IPS DF 6.9 (cell line): Measurements from ENCODE around the gene SMPDL3B.

Experiments
- DNase-seq: peaks from one replicate; pipeline ENCODE4 v3.0.0-alpha.2; 2013; ENCODE audit warnings: low read depth, low spot score
- H3K27ac ChIP-seq: one replicate; pipeline ENCODE4 v1.5.1; 2013; ENCODE audit warnings: low read length, control low read depth
- H3K27me3 ChIP-seq: 2 replicates; pipeline ENCODE4 v1.6.1; 2013; ENCODE audit warnings: mild to moderate bottlenecking, low read length; ENCODE audit not compliant: control insufficient read depth, insufficient read depth
- H3K36me3 ChIP-seq: 2 replicates; pipeline ENCODE4 v1.6.1; 2013; ENCODE audit warnings: low read length; ENCODE audit not compliant: control insufficient read depth, insufficient read depth
- H3K4me1 ChIP-seq: 2 replicates; pipeline ENCODE4 v1.6.1; 2013; ENCODE audit warnings: low read length; ENCODE audit not compliant: control insufficient read depth, insufficient read depth
- H3K4me3 ChIP-seq: 2 replicates; pipeline ENCODE4 v1.5.1; 2013; ENCODE audit warnings: mild to moderate bottlenecking, low read length
- H3K9me3 ChIP-seq: 2 replicates; pipeline ENCODE4 v1.6.1; 2013; ENCODE audit warnings: low read length, inconsistent platforms; ENCODE audit not compliant: control insufficient read depth, insufficient read depth
- WGBS: extraction: QIAGEN DNeasy Blood & Tissue Kit; methylation state at CpG from one replicate; pipeline ENCODE4 v1.1.7; 2013; ENCODE audit warnings: mixed read lengths, missing lambda C conversion rate; ENCODE audit not compliant: insufficient read length, insufficient coverage; 5-methylcytosine and 5-hydroxymethylcytosine counted together

SMPDL3B gene, protein sequence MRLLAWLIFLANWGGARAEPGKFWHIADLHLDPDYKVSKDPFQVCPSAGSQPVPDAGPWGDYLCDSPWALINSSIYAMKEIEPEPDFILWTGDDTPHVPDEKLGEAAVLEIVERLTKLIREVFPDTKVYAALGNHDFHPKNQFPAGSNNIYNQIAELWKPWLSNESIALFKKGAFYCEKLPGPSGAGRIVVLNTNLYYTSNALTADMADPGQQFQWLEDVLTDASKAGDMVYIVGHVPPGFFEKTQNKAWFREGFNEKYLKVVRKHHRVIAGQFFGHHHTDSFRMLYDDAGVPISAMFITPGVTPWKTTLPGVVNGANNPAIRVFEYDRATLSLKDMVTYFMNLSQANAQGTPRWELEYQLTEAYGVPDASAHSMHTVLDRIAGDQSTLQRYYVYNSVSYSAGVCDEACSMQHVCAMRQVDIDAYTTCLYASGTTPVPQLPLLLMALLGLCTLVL

DNA sequence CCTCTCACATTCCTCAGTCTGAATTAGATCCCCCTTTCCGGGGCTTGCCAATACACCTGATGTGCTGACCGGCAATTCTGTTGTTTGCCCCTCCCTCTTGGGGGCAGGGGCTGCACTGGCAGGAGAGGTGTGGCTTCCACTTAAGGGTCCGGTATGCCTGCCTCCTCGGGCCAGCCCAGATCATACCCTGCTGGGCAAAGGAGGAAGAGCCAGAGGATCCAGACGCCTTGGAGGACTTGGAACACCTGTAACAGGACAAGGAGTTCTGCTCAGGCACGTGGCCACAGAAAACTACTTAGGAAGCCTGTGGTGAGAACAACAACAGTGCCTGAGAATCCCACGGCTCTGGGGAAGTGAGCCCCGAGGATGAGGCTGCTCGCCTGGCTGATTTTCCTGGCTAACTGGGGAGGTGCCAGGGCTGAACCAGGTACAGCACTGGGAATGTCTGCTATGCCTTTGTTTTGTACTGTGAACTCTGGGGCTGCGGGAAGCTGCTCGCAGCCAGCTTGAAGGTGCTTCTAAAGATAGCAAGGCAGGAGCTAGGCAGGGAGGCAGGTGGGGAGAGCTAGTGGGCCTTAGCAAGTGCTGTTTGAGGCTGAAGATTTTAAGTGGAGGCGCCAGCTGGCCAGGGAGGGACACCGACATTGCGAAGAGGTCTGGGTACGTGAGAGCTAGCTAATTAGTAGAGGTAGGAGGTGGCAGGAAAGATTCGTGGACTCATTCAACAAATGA lies at the start of gene SMPDL3B:
Gene SMPDL3B (plus strand): TSS at position 183 of the 732 bp plus-strand sequence. CDS start 184 bp downstream, at position 367.
- H3K4me1 ChIP-seq = peaks cover 3% of the 10 kb centered on the region
- no peaks in the 10 kb centered on the region for H3K36me3 ChIP-seq
- no CpG with 5 or more reads among the region's 16 CpGs for WGBS
- no peaks in the 10 kb centered on the region for H3K27me3 ChIP-seq
- no peak for DNase-seq
- peak within 1 kb of the TSS; percentile 39; the same call in 1 of the 2 replicates for H3K4me3 ChIP-seq
- no peak within 1 kb of the TSS for H3K27ac ChIP-seq
- no peaks in the 10 kb centered on the region for H3K9me3 ChIP-seq

DNA sequence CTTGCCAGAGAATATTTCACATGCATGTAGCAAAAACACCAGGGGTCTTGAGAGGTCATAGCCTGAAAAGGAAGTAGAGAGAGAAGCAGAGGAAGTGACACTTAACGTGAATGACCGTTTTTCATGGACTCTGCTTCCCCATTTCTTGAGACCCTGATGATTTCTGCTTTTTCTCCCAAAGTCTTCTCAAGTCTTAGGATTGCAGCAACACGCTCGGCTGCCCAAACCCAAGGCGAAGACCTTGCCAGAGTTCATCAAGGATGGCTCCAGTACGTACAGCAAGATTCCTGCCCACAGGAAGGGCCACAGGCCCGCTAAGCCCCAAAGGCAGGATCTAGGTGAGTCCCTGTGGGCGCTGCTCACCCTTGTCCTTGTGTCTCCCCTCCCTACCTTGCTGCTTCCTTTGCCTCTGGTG lies 49.7 kb upstream of the SMPDL3B start:
- peaks cover 16% of the 10 kb centered on the region for H3K36me3 ChIP-seq
- DNase-seq = no peak
- no peak overlapping the region for H3K4me3 ChIP-seq
- no peaks in the 10 kb centered on the region for H3K27me3 ChIP-seq
- no peaks in the 10 kb centered on the region for H3K9me3 ChIP-seq
- H3K27ac ChIP-seq = no peak overlapping the region
- WGBS = no CpG with 5 or more reads among the region's 8 CpGs
- no peaks in the 10 kb centered on the region for H3K4me1 ChIP-seq

DNA sequence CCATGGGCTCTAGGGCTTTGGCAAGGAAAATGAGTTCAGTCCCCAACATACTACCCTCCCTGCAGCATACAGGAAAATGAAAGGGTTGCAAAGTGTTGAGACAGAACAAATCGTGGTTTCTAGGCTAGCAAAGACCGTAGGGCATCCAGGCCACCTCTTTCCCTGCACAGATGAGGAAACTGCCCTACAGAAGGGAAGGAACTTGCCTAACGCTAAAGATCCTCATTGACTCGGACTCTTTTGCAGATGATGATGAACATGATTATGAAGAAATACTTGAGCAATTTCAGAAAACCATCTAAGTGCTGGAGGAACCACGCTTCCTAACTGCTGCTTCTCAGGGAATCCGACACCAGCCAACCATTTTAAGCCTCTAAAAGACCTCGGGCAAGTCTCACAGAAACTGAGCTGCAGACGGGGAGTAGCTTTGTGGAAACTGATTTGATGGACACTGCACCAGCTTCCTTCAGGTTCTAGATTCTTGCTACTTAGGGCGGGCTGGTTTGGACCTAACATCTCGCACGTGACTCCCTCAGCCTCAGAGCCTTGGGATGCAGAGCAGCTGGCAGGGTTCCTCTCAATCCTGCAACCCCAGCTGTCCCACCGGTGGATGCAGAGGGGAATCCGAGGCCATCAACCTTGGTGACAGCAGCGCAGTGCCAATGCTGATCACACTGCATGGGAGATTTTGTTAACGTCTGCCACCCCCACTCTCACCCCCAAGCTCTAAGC lies 49.0 kb upstream of the SMPDL3B start:
- H3K4me1 ChIP-seq = no peaks in the 10 kb centered on the region
- no peaks in the 10 kb centered on the region for H3K9me3 ChIP-seq
- H3K27me3 ChIP-seq = no peaks in the 10 kb centered on the region
- no peak overlapping the region for H3K4me3 ChIP-seq
- no peak overlapping the region for H3K27ac ChIP-seq
- peaks cover 16% of the 10 kb centered on the region for H3K36me3 ChIP-seq
- DNase-seq = no peak
- no CpG with 5 or more reads among the region's 15 CpGs for WGBS

DNA sequence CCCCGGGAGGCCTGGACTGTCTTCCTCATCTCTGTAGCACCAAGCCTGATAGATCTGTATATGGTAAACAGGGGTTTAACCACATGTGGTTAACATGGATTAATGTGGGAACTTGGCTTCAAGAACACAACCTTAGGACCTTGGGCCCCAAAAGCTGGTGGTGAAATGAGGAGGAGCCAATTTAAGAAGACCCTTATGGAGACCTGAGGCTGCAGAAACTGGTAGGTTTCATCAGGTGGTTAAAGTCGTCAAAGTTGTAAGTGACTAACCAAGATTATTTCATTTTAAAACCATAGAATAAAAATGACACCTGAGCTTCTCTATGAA lies 48.5 kb upstream of the SMPDL3B start:
- Histone ChIP-seq H3K9me3 (no peaks in the 10 kb centered on the region), H3K27ac (no peak overlapping the region), H3K36me3 (peaks cover 16% of the 10 kb centered on the region), H3K4me3 (no peak overlapping the region), H3K27me3 (no peaks in the 10 kb centered on the region), H3K4me1 (no peaks in the 10 kb centered on the region)
- WGBS = no CpG with 5 or more reads among the region's 2 CpGs
- DNase-seq = no peak

DNA sequence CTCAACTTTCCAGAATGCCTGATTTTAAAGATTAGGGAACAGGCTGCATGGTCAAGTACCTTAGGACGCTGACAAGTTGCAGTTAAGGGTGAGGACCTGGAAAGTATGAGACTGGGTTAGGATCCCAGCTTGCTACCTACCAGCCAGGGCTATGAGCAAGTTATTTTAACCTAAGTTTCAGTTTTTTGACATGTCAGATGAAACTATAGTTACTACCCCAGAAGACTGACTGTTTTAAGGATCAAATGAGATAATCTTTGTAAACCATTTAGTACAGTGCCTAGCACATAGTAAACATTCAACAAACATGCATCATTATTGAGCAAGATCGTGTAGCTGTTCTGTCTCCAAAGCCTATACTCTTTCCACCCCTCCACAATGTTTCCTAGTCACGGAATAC lies 48.1 kb upstream of the SMPDL3B start:
- no peaks in the 10 kb centered on the region for H3K9me3 ChIP-seq
- no peak for DNase-seq
- H3K4me3 ChIP-seq = no peak overlapping the region
- no peak overlapping the region for H3K27ac ChIP-seq
- H3K36me3 ChIP-seq = peaks cover 18% of the 10 kb centered on the region
- H3K4me1 ChIP-seq = no peaks in the 10 kb centered on the region
- H3K27me3 ChIP-seq = no peaks in the 10 kb centered on the region
- no CpG with 5 or more reads among the region's 3 CpGs for WGBS

DNA sequence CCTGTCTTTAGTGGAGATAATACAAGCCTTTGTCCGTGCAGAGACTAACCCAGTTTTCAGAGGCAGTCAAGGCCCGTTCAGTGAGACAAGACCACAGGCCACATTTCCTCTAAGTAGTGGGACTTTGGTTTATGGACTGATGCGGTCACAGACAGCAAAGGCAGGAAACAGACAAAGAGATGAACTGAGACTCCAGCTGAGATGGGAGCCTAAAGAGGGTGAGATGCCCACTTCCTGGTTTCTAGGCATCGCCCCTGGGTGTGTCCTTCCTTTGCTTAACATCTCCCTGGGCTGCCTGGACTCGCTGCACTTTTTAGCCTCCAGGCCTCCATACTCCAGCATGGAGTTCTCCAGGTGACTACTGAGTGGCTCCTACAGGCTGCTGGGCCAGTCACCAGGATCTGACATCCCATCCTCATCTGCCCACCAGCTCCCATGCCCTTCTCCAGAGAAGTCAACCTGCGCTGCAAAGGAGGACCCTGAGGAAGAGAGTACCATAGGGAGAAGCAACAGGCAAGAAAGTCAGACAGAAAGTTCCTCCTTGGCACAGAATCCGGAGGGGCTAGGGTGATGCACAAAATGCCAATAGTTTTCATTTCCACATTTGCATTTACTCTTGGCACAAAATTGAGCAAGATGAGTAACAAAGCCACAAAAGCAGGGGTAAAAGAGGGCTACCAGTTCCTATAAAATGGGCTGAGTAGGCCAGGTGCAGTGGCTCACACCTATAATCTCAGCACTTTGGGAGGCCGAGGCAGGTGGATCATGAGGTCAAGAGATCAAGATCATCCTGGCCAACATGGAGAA lies 47.4 kb upstream of the SMPDL3B start:
- H3K4me3 ChIP-seq = no peak overlapping the region
- H3K9me3 ChIP-seq = no peaks in the 10 kb centered on the region
- peaks cover 13% of the 10 kb centered on the region for H3K36me3 ChIP-seq
- no peaks in the 10 kb centered on the region for H3K4me1 ChIP-seq
- no CpG with 5 or more reads among the region's 8 CpGs for WGBS
- no peak for DNase-seq
- no peak overlapping the region for H3K27ac ChIP-seq
- H3K27me3 ChIP-seq = no peaks in the 10 kb centered on the region

DNA sequence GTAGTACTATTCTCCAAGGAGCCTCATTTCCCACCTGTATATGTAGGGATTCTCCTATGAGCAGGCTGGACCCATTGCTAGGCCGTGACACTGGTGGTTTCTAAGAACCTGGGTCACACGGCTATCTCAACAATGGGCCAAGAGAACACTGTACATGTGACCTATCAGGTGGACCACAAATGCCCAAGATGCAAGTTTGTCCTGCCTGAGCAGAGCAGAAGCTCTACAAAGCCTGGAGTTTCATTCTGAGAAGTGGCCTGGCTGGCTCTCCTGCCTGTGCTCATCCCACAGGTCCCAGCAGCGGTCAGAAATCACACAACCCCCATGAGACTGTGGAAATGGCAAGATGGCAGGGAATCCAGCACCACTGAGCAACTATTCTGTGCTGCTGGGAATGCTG lies 45.3 kb upstream of the SMPDL3B start:
- H3K36me3 ChIP-seq = peaks cover 24% of the 10 kb centered on the region; the same call in 1 of the 2 replicates
- H3K27ac ChIP-seq = no peak overlapping the region
- DNase-seq = no peak

DNA sequence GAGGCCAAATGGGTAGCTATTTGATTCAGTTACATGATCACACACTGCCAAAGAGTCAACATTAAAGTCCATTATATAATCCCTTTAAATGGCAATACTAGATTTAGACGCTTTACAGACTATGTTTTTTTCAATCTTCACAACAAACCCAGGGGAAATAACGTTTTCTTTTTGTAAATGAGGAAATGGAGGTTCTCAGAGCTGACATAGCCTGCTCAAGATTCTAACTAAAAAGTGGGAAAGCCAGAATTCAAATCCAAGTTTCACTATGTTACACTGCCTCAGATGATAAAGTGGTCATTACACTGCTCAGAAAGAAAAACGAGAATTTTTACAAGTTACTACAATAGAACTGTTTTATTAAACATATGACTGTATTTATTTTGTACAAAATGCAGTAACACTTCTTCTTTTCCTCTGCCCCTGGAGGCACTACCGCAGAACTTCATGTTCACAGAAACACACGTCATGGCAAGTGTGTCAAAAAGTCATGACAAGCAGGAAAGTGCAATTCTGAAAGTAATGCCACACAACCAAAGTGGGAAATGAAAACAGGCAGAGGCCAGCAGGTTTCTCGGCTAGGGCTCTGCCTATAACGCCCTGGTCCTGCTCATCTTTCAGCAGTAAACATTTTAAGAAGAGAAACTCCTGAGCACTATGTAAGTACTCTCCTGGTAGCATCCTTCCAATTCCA lies 43.5 kb upstream of the SMPDL3B start:
- H3K9me3 ChIP-seq = no peaks in the 10 kb centered on the region
- H3K27me3 ChIP-seq = no peaks in the 10 kb centered on the region
- no CpG with 5 or more reads among the region's 7 CpGs for WGBS
- H3K4me3 ChIP-seq = no peak overlapping the region
- no peak overlapping the region for H3K27ac ChIP-seq
- no peak for DNase-seq
- peaks cover 26% of the 10 kb centered on the region; the same call in 1 of the 2 replicates for H3K36me3 ChIP-seq
- H3K4me1 ChIP-seq = no peaks in the 10 kb centered on the region

More for the DNA sequence above, 45.3 kb upstream of the SMPDL3B start:
- WGBS = no CpG with 5 or more reads among the region's 3 CpGs
- Histone ChIP-seq H3K4me1 (no peaks in the 10 kb centered on the region), H3K27me3 (no peaks in the 10 kb centered on the region), H3K9me3 (no peaks in the 10 kb centered on the region), H3K4me3 (no peak overlapping the region)

DNA sequence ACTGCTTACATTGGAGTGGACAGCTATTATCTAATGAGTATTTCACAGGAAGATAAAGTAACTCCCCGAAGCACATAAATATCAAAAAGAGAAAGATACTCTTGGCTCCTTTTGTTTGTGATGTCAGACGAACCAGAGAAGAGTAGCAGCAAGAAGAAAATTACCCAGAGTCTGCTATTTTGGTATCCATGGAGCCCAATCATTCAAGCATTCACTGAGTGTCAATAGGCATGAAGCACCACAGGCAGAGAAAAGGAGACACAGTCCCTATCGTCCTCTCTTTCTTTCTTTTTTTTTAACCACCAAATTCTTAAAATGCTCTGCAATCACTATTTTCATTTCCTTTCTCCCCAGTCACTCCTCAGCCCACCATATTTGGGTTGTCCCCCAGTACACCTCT lies 40.3 kb upstream of the SMPDL3B start:
- Histone ChIP-seq H3K4me3 (no peak overlapping the region), H3K4me1 (no peaks in the 10 kb centered on the region), H3K9me3 (no peaks in the 10 kb centered on the region), H3K27ac (no peak overlapping the region), H3K27me3 (no peaks in the 10 kb centered on the region), H3K36me3 (peaks cover 31% of the 10 kb centered on the region; the same call in 1 of the 2 replicates)
- DNase-seq = no peak
- 100% methylated on average over 1 of the region's 3 CpGs for WGBS
